ENCODE measurements around the gene ALDH1B1. TPM values are rescaled to one million over a fixed set of nuclear protein-coding genes. Genes with fewer than 3 reads are reported as not detected.

ALDH1B1 gene
- total and polyA plus RNA-seq, 5 donors from 2014 or later = 1.7 to 11.8 (median 9.0) TPM

DNA sequence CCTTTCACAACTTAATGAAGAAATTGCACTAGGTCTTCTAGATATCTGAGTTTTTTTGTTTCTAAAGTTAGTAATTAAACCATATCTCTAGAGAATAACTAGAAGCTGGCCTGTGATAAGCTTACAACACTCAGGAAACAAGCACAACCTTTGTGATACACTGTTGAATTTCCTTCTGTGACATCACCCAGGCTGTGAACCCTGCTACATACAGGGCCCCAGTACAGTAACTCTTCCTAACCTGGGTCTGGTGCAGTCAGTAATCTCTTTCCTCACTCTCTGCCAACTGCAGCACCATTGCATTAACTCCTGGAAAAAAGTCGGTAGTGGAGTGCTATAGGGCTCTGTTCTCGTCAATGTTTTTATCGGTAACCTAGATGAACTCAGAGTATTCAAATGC, 42.4 kb downstream of the ALDH1B1 start:
- no peaks in the 10 kb centered on the region for H3K4me1 ChIP-seq (ENCODE audit: control insufficient read depth, insufficient read depth, low read length, poor library complexity, severe bottlenecking)
- no peaks in the 10 kb centered on the region for H3K36me3 ChIP-seq (ENCODE audit: control insufficient read depth, insufficient read depth, low read length)

DNA sequence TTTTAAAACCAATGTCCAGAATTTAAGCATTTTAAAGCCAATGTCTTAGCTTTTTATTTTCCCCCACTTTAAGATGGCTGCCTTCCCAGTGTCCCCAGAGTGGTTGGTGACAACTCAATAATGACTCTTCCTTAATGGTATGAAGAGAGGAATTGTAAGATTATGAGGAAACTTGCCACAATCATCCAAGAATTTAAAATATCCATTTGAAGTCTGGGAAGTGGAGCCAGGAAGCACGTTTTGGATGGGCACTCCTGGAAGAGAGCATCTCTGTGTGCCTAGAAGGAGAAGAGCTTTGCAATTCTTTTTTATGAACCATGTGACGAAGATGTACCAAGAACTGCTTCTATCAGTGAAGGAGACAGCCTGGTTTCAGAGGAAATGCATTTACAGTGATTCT, 43.0 kb downstream of the ALDH1B1 start:
- H3K27me3 ChIP-seq (ENCODE audit: control insufficient read depth, insufficient read depth, low read length) = no peaks in the 10 kb centered on the region
- no peaks in the 10 kb centered on the region for H3K4me1 ChIP-seq (ENCODE audit: control insufficient read depth, insufficient read depth, low read length, poor library complexity, severe bottlenecking)
- H3K9me3 Mint-ChIP-seq = peaks cover 0 to 2% (median 0%) of the 10 kb centered on the region in 7 donors
- no peaks in the 10 kb centered on the region for H3K36me3 Mint-ChIP-seq
- peak overlapping the region in 1 of 3 donors; percentile 25 for H3K27ac Mint-ChIP-seq
- ATAC-seq (ENCODE audit: low read depth in 2 of 2) (no peak), DNase-seq (no peak)
- no peak overlapping the region for H3K4me3 ChIP-seq (ENCODE audit: low read depth, low read length)
- peaks cover 0 to 6% (median 2%) of the 10 kb centered on the region in 4 donors for H3K4me1 Mint-ChIP-seq
- no peak overlapping the region for H3K4me3 Mint-ChIP-seq
- H3K27ac ChIP-seq (ENCODE audit: insufficient read depth, low read length, poor library complexity, severe bottlenecking) = no peak overlapping the region
- no peaks in the 10 kb centered on the region for H3K9me3 ChIP-seq (ENCODE audit: control insufficient read depth in 2 of 2, low read length in 2 of 2)
- no peaks in the 10 kb centered on the region for H3K36me3 ChIP-seq (ENCODE audit: control insufficient read depth, insufficient read depth, low read length)
- H3K27me3 Mint-ChIP-seq = peaks cover 9% of the 10 kb centered on the region

More for the DNA sequence above, 42.4 kb downstream of the ALDH1B1 start:
- H3K27ac ChIP-seq (ENCODE audit: insufficient read depth, low read length, poor library complexity, severe bottlenecking) = no peak overlapping the region
- H3K9me3 ChIP-seq (ENCODE audit: control insufficient read depth in 2 of 2, low read length in 2 of 2) = no peaks in the 10 kb centered on the region
- DNase-seq (no peak), ATAC-seq (ENCODE audit: low read depth in 2 of 2) (no peak)
- peak overlapping the region in 1 of 3 donors; percentile 25 for H3K27ac Mint-ChIP-seq
- no peaks in the 10 kb centered on the region for H3K36me3 Mint-ChIP-seq
- no peak overlapping the region for H3K4me3 ChIP-seq (ENCODE audit: low read depth, low read length)
- H3K4me3 Mint-ChIP-seq = no peak overlapping the region
- peaks cover 0 to 6% (median 2%) of the 10 kb centered on the region in 4 donors for H3K4me1 Mint-ChIP-seq
- peaks cover 0 to 2% (median 0%) of the 10 kb centered on the region in 7 donors for H3K9me3 Mint-ChIP-seq
- H3K27me3 ChIP-seq (ENCODE audit: control insufficient read depth, insufficient read depth, low read length) = no peaks in the 10 kb centered on the region
- H3K27me3 Mint-ChIP-seq = peaks cover 13% of the 10 kb centered on the region

DNA sequence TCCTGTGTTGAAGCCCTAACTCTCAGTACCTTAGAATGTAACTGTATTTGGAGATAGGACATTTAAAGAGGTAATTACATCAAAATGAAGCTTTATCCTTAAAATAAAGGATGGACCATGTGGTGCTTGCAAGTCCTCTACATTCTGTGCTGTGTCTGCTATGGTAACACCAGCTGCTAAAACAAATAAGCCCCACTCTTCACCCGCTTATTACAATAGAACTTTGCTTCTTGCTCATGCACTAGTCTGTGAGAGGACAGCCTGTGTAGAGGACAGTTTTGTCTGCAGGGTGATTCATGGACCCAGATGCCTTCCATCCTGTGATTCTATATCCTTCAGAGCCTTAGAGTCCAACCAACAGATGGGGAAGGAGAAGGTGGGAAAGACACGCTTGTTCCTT, 44.2 kb downstream of the ALDH1B1 start:
- Histone ChIP-seq H3K9me3 (ENCODE audit: control insufficient read depth in 2 of 2, low read length in 2 of 2) (no peaks in the 10 kb centered on the region), H3K4me1 (ENCODE audit: control insufficient read depth, insufficient read depth, low read length, poor library complexity, severe bottlenecking) (no peaks in the 10 kb centered on the region), H3K4me3 (ENCODE audit: low read depth, low read length) (no peak overlapping the region), H3K27ac (ENCODE audit: insufficient read depth, low read length, poor library complexity, severe bottlenecking) (no peak overlapping the region), H3K36me3 (ENCODE audit: control insufficient read depth, insufficient read depth, low read length) (no peaks in the 10 kb centered on the region), H3K27me3 (ENCODE audit: control insufficient read depth, insufficient read depth, low read length) (no peaks in the 10 kb centered on the region)
- Mint-ChIP-seq H3K4me1 (peaks cover 0 to 2% (median 0%) of the 10 kb centered on the region in 4 donors), H3K36me3 (no peaks in the 10 kb centered on the region), H3K9me3 (peaks cover 0 to 2% (median 0%) of the 10 kb centered on the region in 7 donors), H3K27me3 (no peaks in the 10 kb centered on the region), H3K4me3 (no peak overlapping the region), H3K27ac (no peak overlapping the region)
- no peak for ATAC-seq (ENCODE audit: low read depth in 2 of 2)
- DNase-seq = no peak

DNA sequence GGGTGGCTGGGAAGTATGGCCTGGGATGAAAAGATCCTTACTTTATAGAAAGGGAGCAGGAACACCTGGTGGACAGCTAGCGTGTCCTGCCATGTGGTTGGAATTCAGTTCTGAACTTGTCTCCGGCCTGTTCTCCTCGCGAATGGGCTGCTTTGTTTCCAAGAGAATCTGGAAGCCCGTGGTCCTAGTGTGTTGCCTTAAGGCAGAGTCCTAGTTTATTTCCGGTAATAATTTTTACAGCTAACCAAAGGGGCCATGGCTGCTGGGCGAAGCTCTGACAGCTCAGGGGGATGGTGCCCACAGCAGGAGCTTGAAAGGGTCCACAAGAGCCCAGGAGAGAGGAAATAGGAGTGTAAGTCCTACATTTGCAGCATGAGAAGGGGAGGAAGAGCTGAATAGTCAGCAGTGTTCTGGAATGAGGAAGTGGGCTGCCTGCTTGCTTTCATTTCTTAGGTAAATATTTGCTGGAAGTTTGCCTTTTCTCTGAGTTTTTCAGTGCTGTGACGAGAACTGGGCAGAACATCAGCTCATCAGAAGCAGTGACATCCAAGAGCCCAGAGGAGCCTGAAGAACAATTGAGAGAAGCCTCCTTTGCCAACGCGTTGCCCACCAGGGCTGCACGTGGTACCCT, 44.8 kb downstream of the ALDH1B1 start:
- Histone ChIP-seq H3K27me3 (ENCODE audit: control insufficient read depth, insufficient read depth, low read length) (no peaks in the 10 kb centered on the region), H3K27ac (ENCODE audit: insufficient read depth, low read length, poor library complexity, severe bottlenecking) (no peak overlapping the region), H3K9me3 (ENCODE audit: control insufficient read depth in 2 of 2, low read length in 2 of 2) (no peaks in the 10 kb centered on the region), H3K4me1 (ENCODE audit: control insufficient read depth, insufficient read depth, low read length, poor library complexity, severe bottlenecking) (no peaks in the 10 kb centered on the region), H3K4me3 (ENCODE audit: low read depth, low read length) (no peak overlapping the region), H3K36me3 (ENCODE audit: control insufficient read depth, insufficient read depth, low read length) (no peaks in the 10 kb centered on the region)
- Mint-ChIP-seq H3K27me3 (peaks cover under 1% of the 10 kb centered on the region), H3K36me3 (no peaks in the 10 kb centered on the region), H3K27ac (no peak overlapping the region), H3K9me3 (peaks cover 0 to 2% (median 0%) of the 10 kb centered on the region in 7 donors), H3K4me1 (peaks cover 0 to under 1% (median 0%) of the 10 kb centered on the region in 4 donors), H3K4me3 (no peak overlapping the region)
- ATAC-seq (ENCODE audit: low read depth in 2 of 2) (no peak), DNase-seq (no peak)

DNA sequence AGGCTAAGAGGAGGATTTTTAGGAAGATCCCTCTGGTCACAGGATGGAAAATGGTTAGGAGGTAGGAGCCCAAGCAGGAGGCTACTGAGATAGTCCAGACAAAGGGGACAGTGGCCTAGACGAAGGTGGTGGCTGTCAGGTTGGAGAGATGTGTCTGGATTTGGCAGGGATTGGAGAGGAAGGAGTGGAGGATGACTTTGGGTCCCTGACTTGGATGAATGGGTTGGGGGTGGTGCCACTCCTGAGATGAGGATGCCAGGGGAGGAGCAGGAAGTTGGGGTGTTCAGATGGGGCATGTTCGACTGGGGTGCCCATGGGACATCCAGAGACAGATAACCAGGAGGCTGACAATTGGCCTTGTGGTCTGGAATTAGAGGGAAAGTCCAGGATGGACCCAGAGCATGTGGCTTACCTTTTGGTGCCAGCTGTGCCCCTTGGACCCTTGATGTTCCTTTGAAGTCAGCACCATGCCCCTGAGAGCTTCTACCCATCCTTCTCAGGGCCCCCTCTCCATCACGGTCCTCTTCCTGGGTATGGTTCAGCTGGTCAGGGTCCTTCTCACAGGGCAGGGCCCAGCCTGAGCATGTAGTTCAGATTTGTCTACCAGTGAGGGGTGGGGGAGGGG, 46.9 kb downstream of the ALDH1B1 start:
- H3K27me3 ChIP-seq (ENCODE audit: control insufficient read depth, insufficient read depth, low read length) = no peaks in the 10 kb centered on the region
- H3K9me3 ChIP-seq (ENCODE audit: control insufficient read depth in 2 of 2, low read length in 2 of 2) = no peaks in the 10 kb centered on the region
- no peaks in the 10 kb centered on the region for H3K4me1 ChIP-seq (ENCODE audit: control insufficient read depth, insufficient read depth, low read length, poor library complexity, severe bottlenecking)
- no peak for DNase-seq
- H3K27ac ChIP-seq (ENCODE audit: insufficient read depth, low read length, poor library complexity, severe bottlenecking) = no peak overlapping the region
- Mint-ChIP-seq H3K27ac (no peak overlapping the region), H3K4me1 (peaks cover 0 to 1% (median 0%) of the 10 kb centered on the region in 4 donors), H3K9me3 (peaks cover 0 to 2% (median 0%) of the 10 kb centered on the region in 7 donors), H3K4me3 (no peak overlapping the region), H3K36me3 (no peaks in the 10 kb centered on the region), H3K27me3 (peaks cover 5% of the 10 kb centered on the region)
- H3K36me3 ChIP-seq (ENCODE audit: control insufficient read depth, insufficient read depth, low read length) = no peaks in the 10 kb centered on the region
- H3K4me3 ChIP-seq (ENCODE audit: low read depth, low read length) = no peak overlapping the region
- ATAC-seq (ENCODE audit: low read depth in 2 of 2) = no peak

DNA sequence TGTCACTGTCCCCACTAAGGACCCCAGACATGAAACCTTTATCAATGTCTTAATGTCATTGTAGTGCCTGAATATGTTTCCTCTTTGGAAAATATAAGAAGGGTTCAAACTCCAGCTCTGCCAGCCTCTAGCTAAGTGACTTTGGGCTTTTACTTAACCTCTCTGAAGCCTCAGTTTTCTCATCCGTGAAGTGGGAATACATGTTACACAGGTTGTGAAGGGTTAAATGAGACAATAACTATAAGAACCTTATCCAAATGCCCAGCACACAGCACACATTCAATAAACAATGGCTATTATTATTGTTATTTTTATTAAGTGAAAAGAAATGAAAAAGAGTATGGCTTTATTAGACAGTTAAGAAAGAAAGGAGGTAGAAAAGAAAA, 47.4 kb downstream of the ALDH1B1 start:
- H3K4me3 ChIP-seq (ENCODE audit: low read depth, low read length) = no peak overlapping the region
- H3K9me3 ChIP-seq (ENCODE audit: control insufficient read depth in 2 of 2, low read length in 2 of 2) = no peaks in the 10 kb centered on the region
- H3K36me3 Mint-ChIP-seq = no peaks in the 10 kb centered on the region
- no peak overlapping the region for H3K4me3 Mint-ChIP-seq
- no peaks in the 10 kb centered on the region for H3K36me3 ChIP-seq (ENCODE audit: control insufficient read depth, insufficient read depth, low read length)
- no peak overlapping the region for H3K27ac Mint-ChIP-seq
- peaks cover 5% of the 10 kb centered on the region for H3K27me3 Mint-ChIP-seq
- peaks cover 0 to 2% (median 0%) of the 10 kb centered on the region in 7 donors for H3K9me3 Mint-ChIP-seq
- peaks cover 0 to 3% (median 0%) of the 10 kb centered on the region in 4 donors for H3K4me1 Mint-ChIP-seq
- no peaks in the 10 kb centered on the region for H3K4me1 ChIP-seq (ENCODE audit: control insufficient read depth, insufficient read depth, low read length, poor library complexity, severe bottlenecking)
- ATAC-seq (ENCODE audit: low read depth in 2 of 2) = no peak
- no peaks in the 10 kb centered on the region for H3K27me3 ChIP-seq (ENCODE audit: control insufficient read depth, insufficient read depth, low read length)
- DNase-seq = no peak
- H3K27ac ChIP-seq (ENCODE audit: insufficient read depth, low read length, poor library complexity, severe bottlenecking) = no peak overlapping the region

DNA sequence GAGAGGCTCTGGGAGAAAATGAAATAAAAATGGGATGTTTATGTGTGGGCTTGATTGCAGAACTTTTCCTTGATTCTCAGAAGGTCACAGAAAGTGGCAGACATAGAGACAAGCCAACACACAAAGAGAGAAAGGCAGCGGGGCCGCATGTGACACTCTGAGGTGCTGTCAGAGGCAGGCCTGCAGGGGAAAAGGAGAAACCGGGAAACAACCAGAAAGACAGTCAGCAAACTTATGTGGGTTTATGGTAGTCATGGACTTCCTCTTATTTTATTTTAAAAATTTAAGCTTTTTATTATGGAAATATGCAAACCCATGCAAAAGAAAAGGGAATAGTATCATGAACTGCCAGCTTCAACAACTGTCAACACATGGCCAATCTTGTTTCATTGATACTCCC, 48.0 kb downstream of the ALDH1B1 start:
- DNase-seq (no peak), ATAC-seq (ENCODE audit: low read depth in 2 of 2) (no peak)
- H3K4me3 Mint-ChIP-seq = no peak overlapping the region
- H3K27ac Mint-ChIP-seq = peak overlapping the region in 1 of 3 donors; percentile 83
- H3K9me3 Mint-ChIP-seq = peaks cover 0 to 2% (median 0%) of the 10 kb centered on the region in 7 donors
- no peaks in the 10 kb centered on the region for H3K9me3 ChIP-seq (ENCODE audit: control insufficient read depth in 2 of 2, low read length in 2 of 2)
- no peak overlapping the region for H3K4me3 ChIP-seq (ENCODE audit: low read depth, low read length)
- H3K27me3 Mint-ChIP-seq = peaks cover 5% of the 10 kb centered on the region
- no peak overlapping the region for H3K27ac ChIP-seq (ENCODE audit: insufficient read depth, low read length, poor library complexity, severe bottlenecking)
- H3K36me3 ChIP-seq (ENCODE audit: control insufficient read depth, insufficient read depth, low read length) = no peaks in the 10 kb centered on the region
- H3K27me3 ChIP-seq (ENCODE audit: control insufficient read depth, insufficient read depth, low read length) = no peaks in the 10 kb centered on the region
- H3K4me1 ChIP-seq (ENCODE audit: control insufficient read depth, insufficient read depth, low read length, poor library complexity, severe bottlenecking) = no peaks in the 10 kb centered on the region
- no peaks in the 10 kb centered on the region for H3K36me3 Mint-ChIP-seq
- H3K4me1 Mint-ChIP-seq = peaks cover 0 to 3% (median 0%) of the 10 kb centered on the region in 4 donors
